Endothelial cell of umbilical vein (primary cell): ENCODE measurements around the gene AGBL4.

ENCODE experiments used
- CTCF ChIP-seq, 2 donors: IDR thresholded peaks; 1 replicate in 1 of 2; 2 replicates in 1 of 2; pipeline ENCODE4 v1.5.1; 2011; ENCODE audit warnings: low read length in 2 of 2, mild to moderate bottlenecking in 2 of 2, moderate library complexity in 2 of 2, control low read depth in 1 of 2, inconsistent platforms in 1 of 2, low read depth in 1 of 2; ENCODE audit not compliant: insufficient read depth in 1 of 2; ENCODE audit errors: extremely low read depth in 1 of 2
- EZH2 ChIP-seq: IDR thresholded peaks from 2 replicates; pipeline ENCODE4 v1.6.1; 2012; ENCODE audit warnings: borderline replicate concordance, low read depth, mild to moderate bottlenecking, moderate library complexity, low read length, inconsistent platforms; ENCODE audit not compliant: severe bottlenecking
- FOS ChIP-seq: IDR thresholded peaks from 2 replicates; pipeline ENCODE4 v1.6.1; 2011; ENCODE audit warnings: mild to moderate bottlenecking, low read length, moderate library complexity, borderline replicate concordance; ENCODE audit not compliant: insufficient read depth
- MAX ChIP-seq: IDR thresholded peaks from 2 replicates; pipeline ENCODE4 v1.6.1; 2011; ENCODE audit not compliant: insufficient read depth, insufficient read length
- POLR2AphosphoS5 ChIP-seq: IDR thresholded peaks from 2 replicates; pipeline ENCODE4 v1.6.1; 2012; ENCODE audit warnings: low read depth, mild to moderate bottlenecking, control low read depth, low read length, moderate library complexity; ENCODE audit not compliant: insufficient read depth

GRCh38 chr1:48820491-48820890 lies 1203.3 kb downstream of the AGBL4 start:
- TF ChIP-seq CTCF (IDR thresholded peaks at IDR 0.05; ENCODE audit: extremely low read depth in 1 of 2, insufficient read depth in 1 of 2, low read depth in 1 of 2, low read length in 2 of 2) = no peak
- no peak for TF ChIP-seq MAX
- TF ChIP-seq EZH2 = no peak
- TF ChIP-seq POLR2AphosphoS5 = no peak
- no peak for TF ChIP-seq FOS
